Muscle of leg (tissue), 11 donors: ENCODE data around the gene ERCC1. TPM values are rescaled to one million over a fixed set of nuclear protein-coding genes. Genes with fewer than 3 reads are reported as not detected.
A peak's percentile ranks its signal among the peaks of the same experiment; 100 is the strongest.

Experiments
- DNase-seq: peaks from one replicate; pipeline ENCODE4 v3.0.0; 2013
- H3K27ac ChIP-seq: one replicate; pipeline ENCODE4 v1.5.1; 2013; ENCODE audit warnings: mild to moderate bottlenecking, low read length, control low read depth
- H3K27me3 ChIP-seq: one replicate; pipeline ENCODE4 v1.6.1; 2013; ENCODE audit warnings: low read length; ENCODE audit not compliant: control insufficient read depth, insufficient read depth
- H3K36me3 ChIP-seq: one replicate; pipeline ENCODE4 v1.6.1; 2013; ENCODE audit warnings: low read length; ENCODE audit not compliant: control insufficient read depth, insufficient read depth
- H3K4me1 ChIP-seq: one replicate; pipeline ENCODE4 v1.6.1; 2013; ENCODE audit warnings: low read length; ENCODE audit not compliant: control insufficient read depth, insufficient read depth
- H3K4me3 ChIP-seq: one replicate; pipeline ENCODE4 v1.5.1; 2013; ENCODE audit warnings: low read length, control low read depth
- H3K9me3 ChIP-seq: replicated peaks from 2 replicates; pipeline ENCODE4 v1.6.1; 2013; ENCODE audit warnings: low read depth, low read length; ENCODE audit not compliant: control insufficient read depth
- WGBS: methylation state at CpG from one replicate; pipeline ENCODE4 v1.1.5; 2013; ENCODE audit warnings: missing lambda C conversion rate; ENCODE audit not compliant: insufficient coverage; 5-methylcytosine and 5-hydroxymethylcytosine counted together
- polyA plus RNA-seq, 8 donors: library from polyadenylated mRNA; unstranded; fragments of 120-200 nt; gene quantifications; one replicate each; pipeline versions ENCODE4 v1.2.1 to v1.2.3, GENCODE V29; 2013; ENCODE audit warnings: inconsistent platforms in 1 of 8, low replicate concordance in 1 of 8; ENCODE audit not compliant: insufficient read length in 8 of 8, insufficient read depth in 1 of 8
- total RNA-seq: library from RNA; stranded (reverse); fragments of 120-200 nt; gene quantifications from one replicate; pipeline ENCODE4 v1.2.4, GENCODE V29; 2013

ERCC1 gene
- total and polyA plus RNA-seq, 9 donors, result 81.8 to 110 (median 90.6) TPM

DNA sequence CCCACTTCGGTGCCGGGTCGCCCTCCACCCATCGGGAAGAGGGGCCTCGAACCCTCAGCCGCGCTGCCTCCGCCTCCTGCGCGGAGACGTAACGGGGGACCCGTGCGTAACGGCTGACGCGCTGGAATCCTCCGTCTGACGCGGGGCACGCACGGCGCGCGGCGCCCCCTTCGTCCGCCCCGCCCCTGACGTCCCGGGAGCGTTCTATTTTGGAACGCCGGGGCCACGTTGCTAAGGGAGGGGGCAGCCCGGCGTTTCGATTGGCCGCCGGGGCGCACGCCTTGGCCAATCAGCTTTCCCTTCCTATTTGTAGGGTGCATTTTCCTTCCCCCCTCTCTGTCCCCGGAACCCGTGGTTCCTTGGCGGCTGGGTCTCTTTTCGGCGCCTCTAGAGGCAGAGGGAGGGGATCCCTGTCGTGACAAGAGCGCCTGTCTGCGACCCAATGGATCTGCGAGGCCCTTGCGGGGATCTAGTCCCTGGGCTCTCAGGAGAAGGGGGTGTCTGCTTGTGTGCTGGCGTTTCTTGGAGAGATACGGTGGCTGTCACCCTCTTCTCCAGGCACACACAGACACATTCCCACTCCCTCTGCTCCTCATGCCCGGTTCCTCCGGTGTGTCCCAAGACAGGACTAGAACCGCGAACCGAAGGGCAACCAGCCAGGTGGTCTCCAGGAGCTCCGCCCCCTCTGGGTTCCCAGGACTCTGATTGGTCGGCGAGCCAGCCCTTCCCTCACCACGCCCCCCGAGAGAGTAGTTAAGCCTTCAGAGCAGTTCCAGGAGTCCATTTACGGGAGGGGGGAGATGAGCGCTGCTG lies 45.6 kb upstream of the ERCC1 start:
- Histone ChIP-seq H3K4me1 (peaks cover 43% of the 10 kb centered on the region), H3K27ac (peak overlapping the region; percentile 97), H3K4me3 (peak overlapping the region; percentile 99), H3K36me3 (peaks cover 14% of the 10 kb centered on the region), H3K9me3 (no peaks in the 10 kb centered on the region), H3K27me3 (peaks cover 54% of the 10 kb centered on the region)
- under 1% methylated on average over 26 of the region's 66 CpGs for WGBS
- peak; percentile 97 for DNase-seq

DNA sequence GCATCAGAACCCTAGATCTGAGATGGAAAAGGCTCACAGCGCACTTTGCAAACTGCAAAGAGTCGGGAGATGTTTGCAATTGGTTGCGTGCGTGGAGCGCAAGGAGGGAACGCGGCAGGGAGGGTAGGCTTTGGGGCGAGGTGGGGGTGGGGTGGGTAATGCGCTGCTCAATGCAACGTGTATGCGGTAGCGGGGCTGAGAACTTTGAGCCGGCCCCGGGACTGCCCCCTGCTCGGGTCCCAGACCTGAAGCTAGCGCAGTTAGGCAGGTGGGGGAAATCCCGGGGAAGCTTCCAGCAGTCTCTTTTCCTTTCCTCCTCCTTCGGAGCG lies 45.0 kb upstream of the ERCC1 start:
- no peak for DNase-seq
- H3K36me3 ChIP-seq, result peaks cover 14% of the 10 kb centered on the region
- H3K9me3 ChIP-seq, result no peaks in the 10 kb centered on the region
- peak overlapping the region; percentile 99 for H3K4me3 ChIP-seq
- peak overlapping the region; percentile 97 for H3K27ac ChIP-seq
- H3K4me1 ChIP-seq, result peaks cover 41% of the 10 kb centered on the region
- WGBS, result 0% methylated on average over 13 of the region's 19 CpGs
- peaks cover 48% of the 10 kb centered on the region for H3K27me3 ChIP-seq

DNA sequence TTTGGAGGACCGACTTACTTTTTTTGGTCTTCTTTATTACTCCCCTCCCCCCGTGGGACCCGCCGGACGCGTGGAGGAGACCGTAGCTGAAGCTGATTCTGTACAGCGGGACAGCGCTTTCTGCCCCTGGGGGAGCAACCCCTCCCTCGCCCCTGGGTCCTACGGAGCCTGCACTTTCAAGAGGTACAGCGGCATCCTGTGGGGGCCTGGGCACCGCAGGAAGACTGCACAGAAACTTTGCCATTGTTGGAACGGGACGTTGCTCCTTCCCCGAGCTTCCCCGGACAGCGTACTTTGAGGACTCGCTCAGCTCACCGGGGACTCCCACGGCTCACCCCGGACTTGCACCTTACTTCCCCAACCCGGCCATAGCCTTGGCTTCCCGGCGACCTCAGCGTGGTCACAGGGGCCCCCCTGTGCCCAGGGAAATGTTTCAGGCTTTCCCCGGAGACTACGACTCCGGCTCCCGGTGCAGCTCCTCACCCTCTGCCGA lies 44.5 kb upstream of the ERCC1 start:
- DNase-seq, result no peak
- Histone ChIP-seq H3K27me3 (peaks cover 43% of the 10 kb centered on the region), H3K9me3 (no peaks in the 10 kb centered on the region), H3K4me3 (peak overlapping the region; percentile 99), H3K36me3 (peaks cover 14% of the 10 kb centered on the region), H3K27ac (peak overlapping the region; percentile 97), H3K4me1 (peaks cover 41% of the 10 kb centered on the region)
- 0% methylated on average over 30 of the region's 31 CpGs for whole genome bisulfite sequencing

DNA sequence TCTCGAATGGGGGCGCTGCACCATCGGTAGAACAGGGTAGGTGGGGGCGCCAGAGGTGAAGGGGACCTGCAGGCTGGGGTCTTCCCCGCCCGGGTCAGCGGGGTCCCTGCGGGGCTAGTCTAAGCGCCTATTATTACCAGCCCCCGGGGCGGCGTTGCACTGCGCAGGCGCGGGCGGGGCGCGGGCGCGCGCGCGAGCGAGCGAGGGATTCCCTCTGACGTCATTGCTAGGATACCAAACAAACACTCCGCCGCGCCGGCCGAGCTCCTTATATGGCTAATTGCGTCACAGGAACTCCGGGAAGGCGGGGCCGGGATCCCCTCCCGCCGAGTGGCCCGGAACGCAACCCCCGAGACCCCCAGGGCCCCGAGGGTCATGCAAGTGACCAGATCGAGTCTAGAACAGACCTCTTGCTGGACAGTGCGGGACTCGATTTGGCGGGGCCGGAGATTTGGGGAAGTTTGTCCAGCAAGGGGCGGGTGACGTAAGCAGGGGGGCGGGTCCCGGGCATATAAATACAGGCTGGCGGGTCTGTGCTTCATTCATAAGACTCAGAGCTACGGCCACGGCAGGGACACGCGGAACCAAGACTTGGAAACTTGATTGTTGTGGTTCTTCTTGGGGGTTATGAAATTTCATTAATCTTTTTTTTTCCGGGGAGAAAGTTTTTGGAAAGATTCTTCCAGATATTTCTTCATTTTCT lies 43.9 kb upstream of the ERCC1 start, which contains the start of gene FOSB:
TSS of gene FOSB (plus strand) at position 541 of the 703 bp plus-strand sequence. CDS start 591 bp downstream, outside the sequence.
- Histone ChIP-seq H3K4me1 (peaks cover 37% of the 10 kb centered on the region), H3K4me3 (peak within 1 kb of the TSS; percentile 99), H3K9me3 (no peaks in the 10 kb centered on the region), H3K27ac (peak within 1 kb of the TSS; percentile 97), H3K36me3 (peaks cover 10% of the 10 kb centered on the region), H3K27me3 (peaks cover 38% of the 10 kb centered on the region)
- WGBS, result under 1% methylated on average over 46 of the region's 56 CpGs
- DNase-seq, result peak; percentile 98

DNA sequence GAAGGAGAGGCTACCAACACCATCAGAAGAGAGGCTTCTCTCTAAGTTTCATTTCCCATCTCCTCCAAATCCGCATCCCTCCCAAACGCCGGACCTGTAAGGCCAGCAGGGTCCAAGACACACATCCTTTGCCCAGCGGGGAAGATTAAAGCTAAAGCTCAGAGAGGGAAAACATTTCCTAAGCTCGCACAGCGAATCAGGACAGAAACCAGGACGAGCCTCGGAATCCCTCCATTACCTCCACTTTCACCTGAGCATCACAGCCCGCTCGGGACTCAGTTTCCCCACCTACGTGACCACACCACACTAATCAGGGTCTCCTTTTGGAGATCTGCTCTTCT lies 43.4 kb upstream of the ERCC1 start:
- peaks cover 34% of the 10 kb centered on the region for H3K27me3 ChIP-seq
- H3K36me3 ChIP-seq, result peaks cover 7% of the 10 kb centered on the region
- H3K9me3 ChIP-seq, result no peaks in the 10 kb centered on the region

DNA sequence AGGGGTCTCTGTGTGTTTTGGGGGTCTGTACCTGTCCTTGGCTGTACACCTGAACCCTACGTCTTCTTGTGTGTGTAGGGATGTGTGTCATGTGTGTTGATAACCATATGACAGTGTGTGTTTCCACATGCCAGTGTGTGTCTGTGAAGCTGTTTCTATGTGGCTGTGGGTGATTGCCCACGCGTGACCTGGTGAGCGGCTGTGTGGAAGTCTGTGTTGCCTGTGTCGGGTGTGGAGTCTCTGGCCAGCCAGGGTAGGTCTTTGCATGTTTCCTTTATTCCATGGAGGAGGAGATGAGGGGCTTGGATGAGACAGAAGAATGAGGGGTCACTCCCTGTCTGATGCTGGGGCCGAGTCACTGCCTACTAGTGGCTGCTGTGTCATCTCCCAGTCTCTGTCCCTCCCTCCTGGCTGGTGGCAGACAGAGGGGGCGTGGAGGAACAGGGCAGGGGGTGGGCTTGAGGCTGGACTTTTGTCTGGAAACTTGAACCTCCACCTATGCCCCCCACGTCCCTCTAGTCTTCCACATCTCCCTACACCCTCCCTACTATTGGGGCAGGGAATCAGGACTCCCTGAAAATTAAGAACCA lies 41.2 kb upstream of the ERCC1 start:
- no peaks in the 10 kb centered on the region for H3K36me3 ChIP-seq
- no peak for DNase-seq
- no peak overlapping the region for H3K4me3 ChIP-seq
- H3K9me3 ChIP-seq, result no peaks in the 10 kb centered on the region
- peaks cover 19% of the 10 kb centered on the region for H3K4me1 ChIP-seq
- 69% methylated on average over 6 of the region's 8 CpGs for WGBS
- peaks cover 21% of the 10 kb centered on the region for H3K27me3 ChIP-seq
- H3K27ac ChIP-seq, result no peak overlapping the region

More for the DNA sequence above, 43.4 kb upstream of the ERCC1 start:
- Histone ChIP-seq H3K4me3 (peak overlapping the region; percentile 99), H3K27ac (peak overlapping the region; percentile 74), H3K4me1 (peaks cover 31% of the 10 kb centered on the region)
- 2% methylated on average over 7 of the region's 11 CpGs for WGBS
- no peak for DNase-seq

DNA sequence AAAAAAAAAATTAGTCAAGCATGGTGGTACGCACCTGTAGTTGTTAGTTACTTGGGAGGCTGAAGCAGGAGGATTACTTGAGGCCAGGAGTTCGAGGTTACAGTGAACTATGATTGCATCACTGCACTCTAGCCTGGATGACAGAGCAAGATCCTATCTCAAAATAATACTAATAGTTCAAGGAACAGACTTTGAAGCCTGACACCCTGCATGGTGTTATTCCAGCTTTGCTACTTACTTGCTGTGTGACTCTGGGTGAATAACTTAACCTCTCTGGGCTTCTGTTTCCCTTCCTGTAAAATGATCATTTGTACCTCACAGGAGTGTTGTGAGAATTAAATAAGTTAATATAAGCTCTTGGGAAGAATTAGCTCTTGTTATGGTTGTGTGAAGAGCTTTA lies 40.6 kb upstream of the ERCC1 start:
- Histone ChIP-seq H3K36me3 (no peaks in the 10 kb centered on the region), H3K27me3 (peaks cover 18% of the 10 kb centered on the region), H3K27ac (no peak overlapping the region), H3K4me3 (no peak overlapping the region), H3K9me3 (no peaks in the 10 kb centered on the region), H3K4me1 (peaks cover 15% of the 10 kb centered on the region)
- no CpG with 5 or more reads among the region's 2 CpGs for WGBS
- DNase-seq, result no peak

DNA sequence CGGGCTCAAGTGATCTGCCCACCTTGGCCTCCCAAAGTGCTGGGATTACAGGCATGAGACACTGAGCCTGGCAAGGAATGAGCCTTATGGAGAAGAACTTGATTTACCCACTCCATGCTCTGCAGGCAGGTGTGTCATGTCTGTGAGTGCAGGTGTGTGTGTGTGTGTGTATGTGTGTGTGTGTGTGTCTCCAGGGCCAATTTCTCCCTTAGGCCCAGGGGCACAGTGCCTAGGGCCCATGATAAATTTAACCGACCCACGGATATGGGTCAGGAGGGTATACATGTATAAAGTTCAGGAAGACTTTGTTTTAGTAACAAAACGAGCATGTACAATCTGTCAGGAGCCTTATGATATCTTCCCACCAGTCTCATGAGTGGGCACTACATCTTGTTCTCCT lies 39.5 kb upstream of the ERCC1 start:
- H3K27ac ChIP-seq, result no peak overlapping the region
- H3K36me3 ChIP-seq, result no peaks in the 10 kb centered on the region
- no peak for DNase-seq
- no peaks in the 10 kb centered on the region for H3K9me3 ChIP-seq
- H3K27me3 ChIP-seq, result peaks cover 17% of the 10 kb centered on the region
- H3K4me1 ChIP-seq, result peaks cover 8% of the 10 kb centered on the region
- no peak overlapping the region for H3K4me3 ChIP-seq
- WGBS, result 75% methylated on average over 1 of the region's 4 CpGs

DNA sequence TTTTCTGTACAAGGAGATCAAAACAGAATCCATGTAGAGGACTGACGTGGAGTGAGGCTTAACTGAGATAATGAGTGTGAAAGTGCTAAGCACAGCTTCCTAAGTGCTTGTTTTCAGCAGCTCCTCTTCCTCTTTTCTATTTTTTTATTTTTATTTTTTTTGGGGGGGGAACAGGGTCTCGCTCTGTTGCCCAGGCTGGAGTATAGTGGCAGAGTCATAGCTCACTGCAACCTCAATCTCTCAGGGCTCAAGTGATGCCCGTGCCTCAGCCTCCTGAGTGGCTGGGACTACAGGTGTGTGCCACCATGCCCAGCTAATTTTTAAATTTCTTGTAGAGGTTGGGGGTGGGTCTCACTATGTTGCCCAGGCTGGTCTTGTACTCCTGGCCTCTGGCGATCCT lies 38.5 kb upstream of the ERCC1 start:
- no CpG with 5 or more reads among the region's 4 CpGs for WGBS
- Histone ChIP-seq H3K27ac (no peak overlapping the region), H3K9me3 (no peaks in the 10 kb centered on the region), H3K4me1 (peaks cover 3% of the 10 kb centered on the region), H3K36me3 (no peaks in the 10 kb centered on the region), H3K4me3 (no peak overlapping the region), H3K27me3 (peaks cover 16% of the 10 kb centered on the region)
- DNase-seq, result no peak

DNA sequence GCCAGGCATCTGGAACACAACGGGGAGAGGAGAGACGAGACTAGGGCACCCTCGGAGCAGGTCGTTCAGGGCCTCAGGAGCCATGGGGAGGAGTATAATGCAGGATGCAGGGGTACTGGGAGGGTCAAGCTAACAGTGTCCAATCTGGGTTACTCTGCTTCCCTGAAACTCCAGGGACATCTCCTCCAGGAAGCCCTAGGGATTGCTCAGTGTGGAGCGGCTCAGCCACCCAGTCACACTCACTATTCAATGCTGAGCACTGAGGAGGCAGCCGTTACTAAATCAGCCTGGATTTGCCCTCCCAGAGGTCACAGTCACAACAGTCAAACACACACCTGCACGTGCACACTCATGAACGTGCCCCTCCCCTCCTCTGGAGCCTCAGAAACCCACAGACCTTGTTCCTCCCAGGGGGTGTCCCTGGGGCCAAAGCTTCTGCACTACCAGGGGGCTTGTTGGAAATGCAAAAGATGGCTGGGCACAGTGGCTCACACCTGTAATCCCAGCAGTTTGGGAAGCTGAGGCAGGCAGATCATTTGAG lies 37.2 kb upstream of the ERCC1 start:
- Histone ChIP-seq H3K27ac (no peak overlapping the region), H3K4me3 (no peak overlapping the region), H3K9me3 (no peaks in the 10 kb centered on the region), H3K27me3 (peaks cover 13% of the 10 kb centered on the region), H3K4me1 (peaks cover 7% of the 10 kb centered on the region), H3K36me3 (no peaks in the 10 kb centered on the region)
- DNase-seq, result no peak
- 52% methylated on average over 3 of the region's 8 CpGs for WGBS
